Progenitor cell of endocrine pancreas (in vitro differentiated cells): ENCODE measurements around the gene HDAC8. TPM values are rescaled to one million over a fixed set of nuclear protein-coding genes. Genes with fewer than 3 reads are reported as not detected.

ENCODE experiments used
- DNase-seq: peaks from one replicate; pipeline ENCODE4 v3.0.0; 2021; ENCODE audit warnings: low spot score; ENCODE audit not compliant: unreplicated experiment
- H3K27ac Mint-ChIP-seq: 2 replicates; pipeline ENCODE4 v1.8.0; 2021; ENCODE audit warnings: mild to moderate bottlenecking, moderate library complexity, mixed read lengths
- H3K27me3 Mint-ChIP-seq: 2 replicates; pipeline ENCODE4 v1.8.0; 2021; ENCODE audit warnings: mixed read lengths
- H3K36me3 Mint-ChIP-seq: 2 replicates; pipeline ENCODE4 v1.8.0; 2022; ENCODE audit warnings: mixed read lengths; ENCODE audit not compliant: insufficient read depth
- H3K4me1 Mint-ChIP-seq: 2 replicates; pipeline ENCODE4 v1.8.0; 2021; ENCODE audit warnings: low read depth, mixed read lengths
- H3K4me3 Mint-ChIP-seq: 2 replicates; pipeline ENCODE4 v1.8.0; 2021; ENCODE audit warnings: low read depth, mild to moderate bottlenecking, moderate library complexity, mixed read lengths
- H3K9me3 Mint-ChIP-seq: 2 replicates; pipeline ENCODE4 v1.8.0; 2021; ENCODE audit warnings: low read depth, mixed read lengths
- CTCF ChIP-seq: fragments of 200-600 bp; sonication (generic); IDR thresholded peaks from one replicate; pipeline ENCODE4 v1.5.0; 2021; ENCODE audit warnings: antibody characterized with exemption, mild to moderate bottlenecking; ENCODE audit not compliant: unreplicated experiment
- total RNA-seq: library from RNA; stranded (reverse); gene quantifications from 2 replicates; pipeline ENCODE4 v1.2.1, GENCODE V29; 2021

The HDAC8 gene
- total RNA-seq, 1 donor from 2014 or later: 38.4 TPM

- H3K9me3 Mint-ChIP-seq: peaks cover 11% of the 10 kb centered on the region
- peaks cover 6% of the 10 kb centered on the region for H3K36me3 Mint-ChIP-seq
- no peak overlapping the region for H3K27ac Mint-ChIP-seq
- TF ChIP-seq CTCF: no peak
- H3K4me3 Mint-ChIP-seq: no peak overlapping the region
- H3K4me1 Mint-ChIP-seq: peaks cover 7% of the 10 kb centered on the region
- no peaks in the 10 kb centered on the region for H3K27me3 Mint-ChIP-seq
- no peak for DNase-seq
These were observed 96.5 kb downstream of the HDAC8 start for GRCh38 chrX:72475952-72476668.

- peaks cover 7% of the 10 kb centered on the region for H3K4me1 Mint-ChIP-seq
- TF ChIP-seq CTCF: no peak
- H3K27me3 Mint-ChIP-seq: no peaks in the 10 kb centered on the region
- H3K36me3 Mint-ChIP-seq: peaks cover 8% of the 10 kb centered on the region
- DNase-seq: no peak
- peaks cover 15% of the 10 kb centered on the region for H3K9me3 Mint-ChIP-seq
- H3K27ac Mint-ChIP-seq: no peak overlapping the region
- no peak overlapping the region for H3K4me3 Mint-ChIP-seq
These were observed 97.3 kb downstream of the HDAC8 start for GRCh38 chrX:72475338-72475737.

GRCh38 chrX:72470532-72471223 is 102.0 kb downstream of the HDAC8 start:
- TF ChIP-seq CTCF: no peak
- Mint-ChIP-seq H3K4me3 (no peak overlapping the region), H3K36me3 (peaks cover 12% of the 10 kb centered on the region), H3K9me3 (peaks cover 33% of the 10 kb centered on the region), H3K4me1 (no peaks in the 10 kb centered on the region), H3K27ac (no peak overlapping the region), H3K27me3 (no peaks in the 10 kb centered on the region)
- DNase-seq: no peak

- H3K9me3 Mint-ChIP-seq: peaks cover 33% of the 10 kb centered on the region
- no peak overlapping the region for H3K4me3 Mint-ChIP-seq
- H3K4me1 Mint-ChIP-seq: no peaks in the 10 kb centered on the region
- TF ChIP-seq CTCF: no peak
- DNase-seq: no peak
- H3K36me3 Mint-ChIP-seq: peaks cover 12% of the 10 kb centered on the region
- H3K27ac Mint-ChIP-seq: no peak overlapping the region
- H3K27me3 Mint-ChIP-seq: no peaks in the 10 kb centered on the region
These were observed 102.5 kb downstream of the HDAC8 start for GRCh38 chrX:72470117-72470516.

- DNase-seq: no peak
- H3K4me1 Mint-ChIP-seq: no peaks in the 10 kb centered on the region
- H3K27ac Mint-ChIP-seq: no peak overlapping the region
- no peak for TF ChIP-seq CTCF
- peaks cover 17% of the 10 kb centered on the region for H3K36me3 Mint-ChIP-seq
- H3K27me3 Mint-ChIP-seq: no peaks in the 10 kb centered on the region
- peaks cover 30% of the 10 kb centered on the region for H3K9me3 Mint-ChIP-seq
- H3K4me3 Mint-ChIP-seq: no peak overlapping the region
These were observed 104.0 kb downstream of the HDAC8 start for GRCh38 chrX:72468607-72469006.
